ENCODE measurements around the gene KNOP1.
"Not testable (repeated sequence)": the region's sequence is repeated elsewhere in the genome, so short reads cannot be mapped to it uniquely, and the experiment has no call there.

Gene KNOP1

GRCh38 chr16:19717314-19717713 lies 713 bp downstream of the KNOP1 start:
- CTCF ChIA-PET = no interaction called here
- no peaks in the 10 kb centered on the region for H3K27me3 Mint-ChIP-seq
- no peak for DNase-seq
- no peaks in the 10 kb centered on the region for H3K9me3 Mint-ChIP-seq
- H3K4me1 Mint-ChIP-seq = peaks cover 24% of the 10 kb centered on the region
- H3K4me3 Mint-ChIP-seq = peak overlapping the region; percentile 93
- peaks cover 15% of the 10 kb centered on the region for H3K36me3 Mint-ChIP-seq
- H3K27ac Mint-ChIP-seq = peak overlapping the region; percentile 80

- H3K36me3 Mint-ChIP-seq = peaks cover 18% of the 10 kb centered on the region
- CTCF ChIA-PET, DNase-seq, H3K27me3 Mint-ChIP-seq, H3K27ac Mint-ChIP-seq, H3K9me3 Mint-ChIP-seq: not testable (repeated sequence)
- peak overlapping the region; percentile 93 for H3K4me3 Mint-ChIP-seq
- H3K4me1 Mint-ChIP-seq = peaks cover 24% of the 10 kb centered on the region
These were observed 1.3 kb downstream of the KNOP1 start for GRCh38 chr16:19716728-19717127.

- DNase-seq = no peak
- H3K27me3 Mint-ChIP-seq = no peaks in the 10 kb centered on the region
- no peak overlapping the region for H3K27ac Mint-ChIP-seq
- peak overlapping the region; percentile 93 for H3K4me3 Mint-ChIP-seq
- no peaks in the 10 kb centered on the region for H3K9me3 Mint-ChIP-seq
- CTCF ChIA-PET = no interaction called here
- H3K4me1 Mint-ChIP-seq = peaks cover 26% of the 10 kb centered on the region
- H3K36me3 Mint-ChIP-seq = peaks cover 23% of the 10 kb centered on the region
These were observed 1.8 kb downstream of the KNOP1 start for GRCh38 chr16:19716183-19716582.

- CTCF ChIA-PET = no interaction called here
- H3K36me3 Mint-ChIP-seq = peaks cover 23% of the 10 kb centered on the region
- H3K4me3 Mint-ChIP-seq = no peak overlapping the region
- H3K27me3 Mint-ChIP-seq = no peaks in the 10 kb centered on the region
- H3K27ac Mint-ChIP-seq = no peak overlapping the region
- H3K4me1 Mint-ChIP-seq = peaks cover 26% of the 10 kb centered on the region
- no peak for DNase-seq
- no peaks in the 10 kb centered on the region for H3K9me3 Mint-ChIP-seq
These were observed 2.5 kb downstream of the KNOP1 start for GRCh38 chr16:19715566-19715965.

- Mint-ChIP-seq H3K36me3 (peaks cover 33% of the 10 kb centered on the region), H3K27me3 (no peaks in the 10 kb centered on the region), H3K9me3 (no peaks in the 10 kb centered on the region), H3K27ac (no peak overlapping the region), H3K4me1 (peaks cover 20% of the 10 kb centered on the region), H3K4me3 (no peak overlapping the region)
- DNase-seq = no peak
- CTCF ChIA-PET = no interaction called here
These were observed 4.3 kb downstream of the KNOP1 start for GRCh38 chr16:19713697-19714096.

- H3K4me1 Mint-ChIP-seq = peaks cover 18% of the 10 kb centered on the region
- no peak overlapping the region for H3K4me3 Mint-ChIP-seq
- no peaks in the 10 kb centered on the region for H3K9me3 Mint-ChIP-seq
- no peak for DNase-seq
- no peaks in the 10 kb centered on the region for H3K27me3 Mint-ChIP-seq
- H3K27ac Mint-ChIP-seq = no peak overlapping the region
- peaks cover 35% of the 10 kb centered on the region for H3K36me3 Mint-ChIP-seq
- CTCF ChIA-PET = no interaction called here
These were observed 5.5 kb downstream of the KNOP1 start for GRCh38 chr16:19712418-19713058.

- Mint-ChIP-seq H3K27ac (no peak overlapping the region), H3K4me3 (no peak overlapping the region), H3K9me3 (no peaks in the 10 kb centered on the region), H3K36me3 (peaks cover 35% of the 10 kb centered on the region), H3K27me3 (no peaks in the 10 kb centered on the region), H3K4me1 (peaks cover 11% of the 10 kb centered on the region)
- CTCF ChIA-PET = no interaction called here
- DNase-seq = no peak
These were observed 6.4 kb downstream of the KNOP1 start for GRCh38 chr16:19711643-19712042.

- H3K27ac Mint-ChIP-seq = no peak overlapping the region
- DNase-seq = no peak
- CTCF ChIA-PET = no interaction called here
These were observed 7.0 kb downstream of the KNOP1 start for GRCh38 chr16:19710991-19711545.

GRCh38 chr16:19710191-19710908 lies 7.7 kb downstream of the KNOP1 start:
- Mint-ChIP-seq H3K4me3 (no peak overlapping the region), H3K9me3 (no peaks in the 10 kb centered on the region), H3K27ac (no peak overlapping the region), H3K27me3 (no peaks in the 10 kb centered on the region), H3K4me1 (peaks cover 2% of the 10 kb centered on the region), H3K36me3 (peaks cover 41% of the 10 kb centered on the region)
- CTCF ChIA-PET = no interaction called here
- DNase-seq = no peak

More at GRCh38 chr16:19710991-19711545, 7.0 kb downstream of the KNOP1 start:
- no peaks in the 10 kb centered on the region for H3K9me3 Mint-ChIP-seq
- peaks cover 5% of the 10 kb centered on the region for H3K4me1 Mint-ChIP-seq
- H3K36me3 Mint-ChIP-seq = peaks cover 38% of the 10 kb centered on the region
- no peak overlapping the region for H3K4me3 Mint-ChIP-seq
- H3K27me3 Mint-ChIP-seq = no peaks in the 10 kb centered on the region

- Mint-ChIP-seq H3K9me3 (no peaks in the 10 kb centered on the region), H3K4me3 (no peak overlapping the region), H3K4me1 (peaks cover 2% of the 10 kb centered on the region), H3K27me3 (no peaks in the 10 kb centered on the region), H3K36me3 (peaks cover 37% of the 10 kb centered on the region), H3K27ac (no peak overlapping the region)
- no peak for DNase-seq
- CTCF ChIA-PET = no interaction called here
These were observed 8.5 kb downstream of the KNOP1 start for GRCh38 chr16:19709381-19710136.

- Mint-ChIP-seq H3K4me3 (no peak overlapping the region), H3K27me3 (no peaks in the 10 kb centered on the region), H3K4me1 (peaks cover 2% of the 10 kb centered on the region), H3K36me3 (peaks cover 38% of the 10 kb centered on the region), H3K9me3 (no peaks in the 10 kb centered on the region), H3K27ac (no peak overlapping the region)
- DNase-seq = no peak
- CTCF ChIA-PET = no interaction called here
These were observed 9.5 kb downstream of the KNOP1 start for GRCh38 chr16:19708296-19709205.

GRCh38 chr16:19707569-19708295 lies 10.3 kb downstream of the KNOP1 start:
- Mint-ChIP-seq H3K9me3 (no peaks in the 10 kb centered on the region), H3K36me3 (peaks cover 42% of the 10 kb centered on the region), H3K27ac (peak overlapping the region; percentile 55), H3K4me3 (no peak overlapping the region), H3K4me1 (peaks cover 2% of the 10 kb centered on the region), H3K27me3 (no peaks in the 10 kb centered on the region)
- no peak for DNase-seq
- CTCF ChIA-PET = no interaction called here

- Mint-ChIP-seq H3K27me3 (no peaks in the 10 kb centered on the region), H3K36me3 (peaks cover 45% of the 10 kb centered on the region), H3K4me1 (peaks cover 2% of the 10 kb centered on the region), H3K27ac (no peak overlapping the region), H3K4me3 (no peak overlapping the region), H3K9me3 (no peaks in the 10 kb centered on the region)
- CTCF ChIA-PET = no interaction called here
- no peak for DNase-seq
These were observed 11.2 kb downstream of the KNOP1 start for GRCh38 chr16:19706846-19707245.
